CD4-positive, alpha-beta memory T cell (primary cell): Measurements from ENCODE around the gene AKAP1. TPM values are rescaled to one million over a fixed set of nuclear protein-coding genes. Genes with fewer than 3 reads are reported as not detected.
A peak's percentile ranks its signal among the peaks of the same experiment; 100 is the strongest.

Experiments used
- CTCF ChIA-PET: fragments of 350-600 bp; sonication (Branson Sonifier 250); formaldehyde crosslinking; loops from one replicate; lab custom pipeline; 2021; ENCODE audit warnings: inconsistent platforms; ENCODE audit not compliant: partially characterized antibody; lab: Charles Lee
- POLR2A ChIA-PET: fragments of 350-600 bp; sonication (Branson Sonifier 250); formaldehyde crosslinking; loops from one replicate; lab custom pipeline; 2021; ENCODE audit not compliant: partially characterized antibody; lab: Charles Lee
- DNase-seq, 5 donors: peaks; one replicate each; pipeline versions ENCODE4 v3.0.0 to v3.0.0-alpha.2; 2020 to 2022; ENCODE audit warnings: mixed read lengths in 1 of 5
- H3K27ac ChIP-seq: one replicate; pipeline ENCODE4 v1.7.0; 2013; ENCODE audit warnings: low read depth, low read length
- H3K27me3 ChIP-seq: 2 replicates; pipeline ENCODE4 v1.7.0; 2013; ENCODE audit warnings: mild to moderate bottlenecking, low read length, moderate library complexity; ENCODE audit not compliant: insufficient read depth
- H3K36me3 ChIP-seq: 2 replicates; pipeline ENCODE4 v1.7.0; 2013; ENCODE audit warnings: mild to moderate bottlenecking, low read length, moderate library complexity; ENCODE audit not compliant: insufficient read depth
- H3K4me1 ChIP-seq: 2 replicates; pipeline ENCODE4 v1.7.0; 2013; ENCODE audit warnings: mild to moderate bottlenecking, low read length, moderate library complexity; ENCODE audit not compliant: insufficient read depth
- H3K4me3 ChIP-seq, 2 donors: one replicate each; pipeline ENCODE4 v1.7.0; 2013; ENCODE audit warnings: low read length in 2 of 2, mild to moderate bottlenecking in 1 of 2
- H3K9me3 ChIP-seq, 2 donors: one replicate each; pipeline ENCODE4 v1.7.0; 2013; ENCODE audit warnings: low read length in 2 of 2, control low read depth in 1 of 2; ENCODE audit not compliant: control insufficient read depth in 1 of 2
- H3K27ac Mint-ChIP-seq, 7 donors: one replicate each; pipeline ENCODE4 v1.8.0; 2020 to 2021; ENCODE audit warnings: mixed read lengths in 7 of 7, mild to moderate bottlenecking in 6 of 7, inconsistent platforms in 3 of 7, moderate library complexity in 3 of 7
- H3K27me3 Mint-ChIP-seq, 2 donors: one replicate each; pipeline ENCODE4 v1.8.0; 2020 to 2021; ENCODE audit warnings: mixed read lengths in 2 of 2
- H3K36me3 Mint-ChIP-seq, 2 donors: one replicate each; pipeline ENCODE4 v1.8.0; 2020 to 2021; ENCODE audit warnings: mixed read lengths in 2 of 2, inconsistent platforms in 1 of 2, mild to moderate bottlenecking in 1 of 2
- H3K4me1 Mint-ChIP-seq, 4 donors: one replicate each; pipeline ENCODE4 v1.8.0; 2020 to 2021; ENCODE audit warnings: mixed read lengths in 4 of 4, mild to moderate bottlenecking in 1 of 4
- H3K4me3 Mint-ChIP-seq, 8 donors: one replicate each; pipeline ENCODE4 v1.8.0; 2020 to 2021; ENCODE audit warnings: mixed read lengths in 8 of 8, mild to moderate bottlenecking in 7 of 8, moderate library complexity in 6 of 8, inconsistent platforms in 3 of 8
- H3K9me3 Mint-ChIP-seq, 8 donors: one replicate each; pipeline ENCODE4 v1.8.0; 2020 to 2021; ENCODE audit warnings: mixed read lengths in 8 of 8, mild to moderate bottlenecking in 5 of 8, inconsistent platforms in 3 of 8, moderate library complexity in 1 of 8
- intact Hi-C: fragments of 100-400 bp; cut with micrococcal nuclease; formaldehyde crosslinking; loops from one replicate; pipeline ENCODE4 v1.15.1; 2023
- polyA plus RNA-seq, 2 donors: library from polyadenylated mRNA; unstranded; fragments of 300-500 nt; fragmentation: Illumina TruSeq; gene quantifications; one replicate each; pipeline ENCODE4 v1.2.3, GENCODE V29; 2021
- total RNA-seq, 2 experiments: library from RNA; stranded (reverse); gene quantifications; one replicate each; pipeline ENCODE4 v1.2.3, GENCODE V29; 2021

The AKAP1 gene
- total and polyA plus RNA-seq, 4 experiments from 2014 or later = 9.8 to 35.7 (median 29.1) TPM

DNA sequence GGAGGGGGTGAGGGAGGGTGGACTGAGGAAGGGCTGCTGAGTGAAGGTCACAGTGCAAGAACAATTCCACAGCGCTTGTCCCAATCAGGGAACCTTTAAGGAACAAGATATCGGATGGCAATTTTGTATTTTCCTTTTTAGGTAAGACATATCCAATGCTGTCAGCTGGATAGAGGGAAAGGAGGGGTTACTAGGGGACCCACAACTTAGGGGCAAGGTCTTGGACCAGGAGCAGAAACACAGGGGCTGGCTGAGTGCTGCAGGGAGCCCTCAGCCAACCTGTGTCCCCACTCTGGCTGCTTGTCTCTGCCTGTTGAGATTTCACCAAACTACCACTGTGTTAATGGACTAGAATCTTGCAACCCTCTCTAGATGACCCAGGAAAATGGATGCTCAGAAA is 47.6 kb downstream of the AKAP1 start:
- peaks cover 0 to 1% of the 10 kb centered on the region in 2 donors for H3K27me3 Mint-ChIP-seq
- intact Hi-C loops = no loop called here

DNA sequence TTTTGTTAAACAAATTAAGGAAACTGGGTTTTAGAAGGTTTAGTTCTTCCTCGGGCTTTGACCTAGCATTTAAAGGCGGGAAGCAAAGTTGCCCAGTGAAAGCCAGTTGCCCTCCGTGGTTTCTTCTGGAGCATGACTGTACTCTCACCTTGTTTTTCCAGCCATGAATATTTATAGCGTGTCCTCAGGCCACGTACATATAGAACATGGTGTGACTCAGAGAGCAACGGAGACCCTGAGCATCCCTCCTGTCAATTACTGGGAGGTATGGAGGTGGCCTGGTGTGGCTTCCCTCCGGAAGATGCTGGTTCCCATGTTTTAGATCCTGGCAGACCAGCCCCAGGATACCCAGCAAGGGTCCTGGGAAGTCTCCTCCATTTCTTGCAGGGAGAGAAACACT is 48.4 kb downstream of the AKAP1 start:
- Mint-ChIP-seq H3K4me1 (peaks cover 1 to 5% (median 5%) of the 10 kb centered on the region in 4 donors), H3K27ac (no peak overlapping the region), H3K27me3 (peaks cover 0 to 1% of the 10 kb centered on the region in 2 donors), H3K36me3 (no peaks in the 10 kb centered on the region), H3K4me3 (no peak overlapping the region), H3K9me3 (no peaks in the 10 kb centered on the region)
- H3K4me1 ChIP-seq = no peaks in the 10 kb centered on the region
- no peaks in the 10 kb centered on the region for H3K9me3 ChIP-seq
- intact Hi-C loops = no loop called here
- ChIA-PET CTCF (interaction anchor here (1.1 kb wide), 2 partner anchors 650 to 700 kb away, joined by 4 to 6 read pairs; no protein-coding TSS in a partner anchor), POLR2A (no interaction called here)
- DNase-seq = no peak
- no peaks in the 10 kb centered on the region for H3K36me3 ChIP-seq
- H3K27me3 ChIP-seq = no peaks in the 10 kb centered on the region
- H3K4me3 ChIP-seq = no peak overlapping the region
- no peak overlapping the region for H3K27ac ChIP-seq

More for the DNA sequence above, 47.6 kb downstream of the AKAP1 start:
- H3K36me3 ChIP-seq = no peaks in the 10 kb centered on the region
- H3K27me3 ChIP-seq = no peaks in the 10 kb centered on the region
- no peak for DNase-seq
- no peak overlapping the region for H3K27ac ChIP-seq
- POLR2A ChIA-PET = no interaction called here
- no peaks in the 10 kb centered on the region for H3K9me3 ChIP-seq
- no peak overlapping the region for H3K4me3 ChIP-seq
- CTCF ChIA-PET = interaction anchor here (1.1 kb wide), 2 partner anchors 651 to 701 kb away, joined by 4 to 6 read pairs; no protein-coding TSS in a partner anchor
- peaks cover 1 to 5% (median 5%) of the 10 kb centered on the region in 4 donors for H3K4me1 Mint-ChIP-seq
- H3K4me1 ChIP-seq = no peaks in the 10 kb centered on the region
- no peak overlapping the region for H3K4me3 Mint-ChIP-seq
- peak overlapping the region in 1 of 7 donors; percentile 81 for H3K27ac Mint-ChIP-seq
- H3K9me3 Mint-ChIP-seq = no peaks in the 10 kb centered on the region
- no peaks in the 10 kb centered on the region for H3K36me3 Mint-ChIP-seq

DNA sequence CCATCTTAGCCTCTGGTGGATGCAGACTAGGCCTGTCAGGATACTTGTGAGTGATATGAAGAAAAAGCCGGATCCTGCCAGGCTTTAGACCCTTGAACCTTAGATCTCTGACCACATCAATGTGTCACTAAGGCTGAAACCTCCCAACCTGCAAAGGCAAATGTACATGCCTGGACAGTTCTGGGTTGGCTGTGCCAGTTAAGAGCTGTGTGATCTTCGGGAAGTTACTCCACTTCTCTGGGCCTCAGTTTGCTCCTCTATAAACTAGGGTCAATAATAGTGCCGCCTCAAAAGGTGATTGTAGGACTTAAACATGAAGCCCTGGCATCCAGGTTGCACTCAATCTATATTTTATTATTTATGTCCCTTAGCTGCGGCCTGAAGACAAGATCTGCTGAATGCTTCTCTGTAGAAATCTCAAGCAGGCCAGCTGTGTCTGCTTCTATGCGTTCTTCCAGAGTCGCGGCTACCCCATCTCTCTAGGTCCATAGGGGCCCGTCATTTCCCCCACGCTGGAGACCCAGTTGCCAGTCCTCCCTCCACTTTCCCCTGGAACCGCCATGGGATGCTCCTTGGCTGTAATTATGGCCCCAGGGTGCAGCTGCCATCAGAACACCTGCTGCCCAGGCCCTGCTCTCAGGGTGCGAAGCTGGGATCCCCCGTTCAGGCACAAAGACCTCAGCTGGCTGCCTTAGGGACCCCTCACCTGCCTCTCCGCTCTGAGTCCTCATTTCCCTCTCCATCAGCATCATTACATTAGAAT is 50.2 kb downstream of the AKAP1 start:
- intact Hi-C loops = no loop called here
- Mint-ChIP-seq H3K27me3 (peaks cover 1 to 3% of the 10 kb centered on the region in 2 donors), H3K4me3 (no peak overlapping the region), H3K4me1 (peaks cover 1 to 5% (median 5%) of the 10 kb centered on the region in 4 donors), H3K9me3 (no peaks in the 10 kb centered on the region), H3K27ac (peak overlapping the region in 1 of 7 donors; percentile 26), H3K36me3 (no peaks in the 10 kb centered on the region)
- Histone ChIP-seq H3K4me3 (no peak overlapping the region), H3K27me3 (no peaks in the 10 kb centered on the region), H3K9me3 (no peaks in the 10 kb centered on the region), H3K36me3 (no peaks in the 10 kb centered on the region), H3K4me1 (no peaks in the 10 kb centered on the region), H3K27ac (no peak overlapping the region)
- no peak for DNase-seq
- ChIA-PET POLR2A (no interaction called here), CTCF (interaction anchor here (1.4 kb wide), 1 partner anchor 613 kb away, joined by 4 read pairs; no protein-coding TSS in a partner anchor)

DNA sequence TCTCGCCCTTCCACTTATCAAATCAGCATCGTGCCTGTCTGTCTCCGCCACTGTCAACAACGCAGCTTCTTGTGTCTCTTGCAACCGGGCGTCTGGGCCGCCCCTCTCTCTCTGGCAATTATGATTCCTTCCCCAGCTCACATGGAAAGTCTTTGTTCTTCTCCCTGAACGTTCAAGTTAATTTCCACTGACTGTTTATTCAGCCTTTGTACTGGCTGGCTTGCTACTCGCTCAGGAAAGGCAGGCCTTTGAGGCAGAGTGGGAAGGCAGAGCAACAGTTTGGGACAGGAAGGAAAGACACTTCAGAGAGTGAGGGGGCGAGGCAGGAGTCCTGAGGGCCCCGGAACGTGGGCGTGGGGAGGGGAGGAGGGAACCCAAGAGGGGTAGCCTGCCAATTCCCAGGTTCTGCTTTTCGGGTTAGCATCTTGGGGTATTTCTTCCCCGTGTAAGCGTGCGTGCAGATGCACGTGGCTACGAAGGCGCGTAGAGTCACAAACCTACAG is 50.8 kb downstream of the AKAP1 start:
- no peak overlapping the region for H3K4me3 ChIP-seq
- ChIA-PET CTCF (interaction anchor here (1.4 kb wide), 1 partner anchor 612 kb away, joined by 4 read pairs; no protein-coding TSS in a partner anchor), POLR2A (no interaction called here)
- no peak overlapping the region for H3K27ac ChIP-seq
- H3K27me3 ChIP-seq = no peaks in the 10 kb centered on the region
- intact Hi-C loops = no loop called here
- no peaks in the 10 kb centered on the region for H3K36me3 Mint-ChIP-seq
- H3K9me3 ChIP-seq = no peaks in the 10 kb centered on the region
- no peak overlapping the region for H3K4me3 Mint-ChIP-seq
- H3K4me1 Mint-ChIP-seq = peaks cover 1 to 5% (median 5%) of the 10 kb centered on the region in 4 donors
- DNase-seq = no peak
- peaks cover 1 to 3% of the 10 kb centered on the region in 2 donors for H3K27me3 Mint-ChIP-seq
- H3K36me3 ChIP-seq = no peaks in the 10 kb centered on the region
- no peaks in the 10 kb centered on the region for H3K9me3 Mint-ChIP-seq
- peak overlapping the region in 1 of 7 donors; percentile 32 for H3K27ac Mint-ChIP-seq
- no peaks in the 10 kb centered on the region for H3K4me1 ChIP-seq

DNA sequence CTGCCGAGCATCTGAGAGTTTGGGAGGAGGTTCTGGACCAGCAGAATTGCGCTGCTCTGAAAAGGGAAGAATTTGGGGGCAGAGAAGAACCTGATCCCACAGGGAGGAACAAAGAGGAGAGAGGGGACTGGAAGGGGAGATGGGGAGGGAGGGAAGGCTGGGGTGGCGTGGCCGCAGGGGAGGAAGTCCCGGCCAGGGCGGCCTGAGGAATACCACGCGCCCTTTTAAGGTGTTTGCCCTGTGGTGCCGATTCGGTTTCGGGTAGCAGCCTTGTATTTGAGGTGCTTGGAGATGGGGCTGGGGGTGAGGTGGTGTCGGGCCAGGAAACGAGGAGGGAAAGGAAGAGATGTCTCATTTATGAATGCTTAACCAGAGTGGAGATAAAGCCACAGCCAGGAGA is 51.3 kb downstream of the AKAP1 start:
- no peaks in the 10 kb centered on the region for H3K9me3 ChIP-seq
- no peak overlapping the region for H3K4me3 ChIP-seq
- Mint-ChIP-seq H3K9me3 (no peaks in the 10 kb centered on the region), H3K27ac (no peak overlapping the region), H3K4me1 (peaks cover 1 to 5% (median 3%) of the 10 kb centered on the region in 4 donors), H3K4me3 (no peak overlapping the region), H3K36me3 (no peaks in the 10 kb centered on the region), H3K27me3 (peaks cover 1 to 3% of the 10 kb centered on the region in 2 donors)
- no peaks in the 10 kb centered on the region for H3K27me3 ChIP-seq
- ChIA-PET CTCF (no interaction called here), POLR2A (no interaction called here)
- no peaks in the 10 kb centered on the region for H3K4me1 ChIP-seq
- intact Hi-C loops = no loop called here
- DNase-seq = no peak
- no peaks in the 10 kb centered on the region for H3K36me3 ChIP-seq
- no peak overlapping the region for H3K27ac ChIP-seq

DNA sequence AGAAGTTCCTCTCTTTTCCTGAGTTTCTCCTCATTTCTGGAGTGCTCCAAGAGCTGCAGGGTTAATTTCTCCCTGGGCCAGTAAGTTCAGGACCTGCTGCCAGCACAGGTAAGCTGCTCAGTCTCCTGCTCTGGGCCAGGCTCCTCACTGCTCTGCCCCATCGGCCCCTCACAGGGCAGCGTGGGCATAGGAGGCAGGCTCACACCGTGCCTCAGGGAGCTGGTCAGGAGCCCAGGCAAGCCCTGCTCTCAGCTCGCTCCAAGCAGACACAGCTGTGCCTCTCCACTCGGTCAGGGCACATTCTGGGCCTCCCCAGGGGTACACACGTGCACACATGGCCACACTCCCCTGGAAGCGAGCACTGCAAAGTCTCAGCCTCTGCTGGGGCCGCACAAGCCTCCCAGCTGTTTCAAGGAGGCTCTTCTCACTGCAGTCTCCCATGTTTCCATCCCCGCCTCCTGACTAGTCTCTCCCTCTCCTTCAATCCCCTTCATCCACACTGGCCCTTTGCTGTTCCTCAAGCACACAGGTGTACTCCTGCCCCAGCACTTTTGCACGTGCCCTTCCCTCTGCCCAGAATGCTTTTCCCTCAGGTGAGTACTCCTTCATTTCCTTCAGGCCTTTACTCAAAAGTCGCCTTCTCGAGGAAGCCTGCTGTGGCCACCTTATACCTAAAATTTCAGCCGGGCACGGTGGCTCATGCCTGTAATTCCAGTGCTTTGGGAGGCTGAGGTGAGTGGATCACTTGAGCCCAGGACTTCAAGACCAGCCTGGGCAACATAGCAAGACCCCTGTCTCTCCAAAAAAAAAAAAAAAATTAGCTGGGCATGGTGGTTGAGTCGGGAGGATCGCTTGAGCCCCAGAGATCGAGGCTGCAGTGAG is 53.2 kb downstream of the AKAP1 start:
- Mint-ChIP-seq H3K27me3 (peaks cover 3 to 4% of the 10 kb centered on the region in 2 donors), H3K4me3 (no peak overlapping the region), H3K4me1 (peaks cover 1 to 4% (median 2%) of the 10 kb centered on the region in 4 donors), H3K27ac (no peak overlapping the region), H3K9me3 (no peaks in the 10 kb centered on the region), H3K36me3 (no peaks in the 10 kb centered on the region)
- Histone ChIP-seq H3K36me3 (no peaks in the 10 kb centered on the region), H3K4me3 (no peak overlapping the region), H3K4me1 (no peaks in the 10 kb centered on the region), H3K27me3 (no peaks in the 10 kb centered on the region), H3K27ac (no peak overlapping the region), H3K9me3 (no peaks in the 10 kb centered on the region)
- DNase-seq = no peak
- ChIA-PET CTCF (interaction anchor here (1.0 kb wide), 1 partner anchor 9 kb away, joined by 3 read pairs; no protein-coding TSS in a partner anchor), POLR2A (no interaction called here)
- intact Hi-C loops = no loop called here
